ENCODE data around the gene RNF220. TPM values are rescaled to one million over a fixed set of nuclear protein-coding genes. Genes with fewer than 3 reads are reported as not detected.

RNF220 gene
- total RNA-seq, 1 donor from 2014 or later, result 58.4 TPM

- Mint-ChIP-seq H3K36me3 (ENCODE audit: low read depth) (no peaks in the 10 kb centered on the region), H3K27ac (ENCODE audit: unreplicated experiment) (no peak overlapping the region), H3K27me3 (ENCODE audit: low read depth) (peaks cover 3% of the 10 kb centered on the region), H3K4me1 (ENCODE audit: low read depth) (peaks cover 5% of the 10 kb centered on the region), H3K9me3 (ENCODE audit: low read depth) (no peaks in the 10 kb centered on the region), H3K4me3 (ENCODE audit: unreplicated experiment) (no peak overlapping the region)
- DNase-seq (ENCODE audit: low spot score), result no peak
- no peak for TF ChIP-seq CTCF (IDR thresholded peaks at IDR 0.05)
Observed at GRCh38 chr1:44531785-44532566, 126.9 kb downstream of the RNF220 start.

DNA sequence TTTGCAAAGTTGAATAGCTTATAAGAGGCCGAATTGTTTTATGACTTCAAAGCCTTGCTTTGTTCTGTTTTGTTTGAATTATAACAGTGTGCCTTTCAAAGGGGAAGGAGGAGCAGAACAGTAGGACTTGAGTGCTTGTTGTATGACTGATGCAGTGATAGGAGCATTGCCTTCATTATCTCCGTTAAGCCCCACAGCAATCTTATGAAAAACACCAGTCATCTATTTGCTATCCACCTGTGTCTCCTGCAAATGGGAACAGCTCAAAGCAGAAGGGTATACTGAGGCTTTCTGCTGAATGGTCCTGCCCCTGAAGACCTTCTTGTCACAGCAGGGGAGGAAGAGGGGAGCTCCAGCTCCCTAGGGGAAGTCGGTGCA is 127.5 kb downstream of the RNF220 start:
- no peak for TF ChIP-seq CTCF (IDR thresholded peaks at IDR 0.05)
- Mint-ChIP-seq H3K36me3 (ENCODE audit: low read depth) (no peaks in the 10 kb centered on the region), H3K4me3 (ENCODE audit: unreplicated experiment) (no peak overlapping the region), H3K4me1 (ENCODE audit: low read depth) (peaks cover 5% of the 10 kb centered on the region), H3K27me3 (ENCODE audit: low read depth) (peaks cover 5% of the 10 kb centered on the region), H3K9me3 (ENCODE audit: low read depth) (no peaks in the 10 kb centered on the region), H3K27ac (ENCODE audit: unreplicated experiment) (no peak overlapping the region)
- DNase-seq (ENCODE audit: low spot score), result no peak

DNA sequence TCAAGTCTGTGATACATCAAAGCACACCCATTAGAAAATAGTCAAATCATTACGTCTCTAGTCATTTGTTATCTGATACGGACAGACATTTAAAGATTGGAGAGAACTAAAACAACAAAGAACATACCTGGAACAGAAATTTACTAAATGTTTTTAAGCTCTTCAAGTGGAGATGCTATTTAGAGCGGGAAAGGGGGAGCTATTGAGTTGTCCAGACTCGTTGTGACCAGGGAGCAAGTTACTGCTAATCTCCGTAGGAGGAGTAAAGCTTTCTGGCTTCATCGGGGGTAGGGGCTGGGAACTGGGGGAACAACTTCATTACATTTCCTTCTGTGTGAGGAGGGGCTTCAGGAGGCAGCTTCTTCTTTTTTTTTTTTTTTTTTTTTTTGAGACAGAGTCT is 129.7 kb downstream of the RNF220 start:
- TF ChIP-seq CTCF (IDR thresholded peaks at IDR 0.05), result no peak
- peaks cover 7% of the 10 kb centered on the region for H3K27me3 Mint-ChIP-seq (ENCODE audit: low read depth)
- DNase-seq (ENCODE audit: low spot score), result no peak
- peaks cover 5% of the 10 kb centered on the region for H3K4me1 Mint-ChIP-seq (ENCODE audit: low read depth)
- no peak overlapping the region for H3K27ac Mint-ChIP-seq (ENCODE audit: unreplicated experiment)
- no peaks in the 10 kb centered on the region for H3K9me3 Mint-ChIP-seq (ENCODE audit: low read depth)
- no peak overlapping the region for H3K4me3 Mint-ChIP-seq (ENCODE audit: unreplicated experiment)
- no peaks in the 10 kb centered on the region for H3K36me3 Mint-ChIP-seq (ENCODE audit: low read depth)

DNA sequence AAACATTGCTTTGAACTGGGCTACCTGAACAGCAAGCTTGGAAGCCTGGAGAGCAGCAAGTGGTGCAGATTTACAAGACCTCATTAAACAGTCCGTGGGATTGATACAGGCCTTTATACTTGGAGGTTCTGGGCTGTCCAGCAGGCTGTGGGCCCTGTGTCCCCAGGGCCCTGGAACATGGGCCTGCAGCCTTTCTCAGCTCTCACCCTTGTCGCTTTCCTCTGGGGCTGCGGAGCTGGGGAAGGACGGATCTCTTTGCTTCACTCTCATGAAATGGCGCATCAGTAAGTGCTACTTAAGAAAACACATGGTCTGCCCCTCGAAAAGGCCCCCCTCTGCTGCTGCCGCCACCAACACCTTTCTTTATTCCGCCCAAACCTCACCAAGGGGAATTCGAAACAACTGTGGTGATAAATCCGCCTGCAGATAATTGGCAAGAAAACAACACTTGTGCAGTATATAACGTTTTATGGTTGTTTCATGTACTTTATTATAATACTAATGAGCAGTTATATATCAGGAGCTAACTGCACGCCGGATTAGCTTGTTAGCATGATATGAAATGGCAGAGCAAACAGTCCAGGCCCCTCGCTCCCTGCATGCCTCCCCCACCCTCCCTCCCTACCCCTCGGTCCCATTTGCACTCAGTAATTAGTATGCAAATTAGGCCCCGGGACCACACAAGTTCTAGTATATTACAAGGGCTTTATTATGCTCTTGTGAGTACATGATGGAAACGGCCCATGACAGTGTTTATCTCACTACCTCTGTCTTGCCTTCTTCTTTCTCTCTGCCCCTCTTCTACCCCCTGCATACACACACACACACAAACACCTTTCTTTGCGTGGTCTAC is 131.5 kb downstream of the RNF220 start:
- H3K4me1 Mint-ChIP-seq (ENCODE audit: low read depth), result peaks cover 5% of the 10 kb centered on the region
- peaks cover 12% of the 10 kb centered on the region for H3K27me3 Mint-ChIP-seq (ENCODE audit: low read depth)
- H3K36me3 Mint-ChIP-seq (ENCODE audit: low read depth), result no peaks in the 10 kb centered on the region
- DNase-seq (ENCODE audit: low spot score), result no peak
- TF ChIP-seq CTCF (IDR thresholded peaks at IDR 0.05), result no peak
- no peak overlapping the region for H3K27ac Mint-ChIP-seq (ENCODE audit: unreplicated experiment)
- no peaks in the 10 kb centered on the region for H3K9me3 Mint-ChIP-seq (ENCODE audit: low read depth)
- H3K4me3 Mint-ChIP-seq (ENCODE audit: unreplicated experiment), result no peak overlapping the region

- no peak for TF ChIP-seq CTCF (IDR thresholded peaks at IDR 0.05)
- no peaks in the 10 kb centered on the region for H3K9me3 Mint-ChIP-seq (ENCODE audit: low read depth)
- H3K4me3 Mint-ChIP-seq (ENCODE audit: unreplicated experiment), result no peak overlapping the region
- H3K27me3 Mint-ChIP-seq (ENCODE audit: low read depth), result peaks cover 11% of the 10 kb centered on the region
- H3K27ac Mint-ChIP-seq (ENCODE audit: unreplicated experiment), result no peak overlapping the region
- no peaks in the 10 kb centered on the region for H3K4me1 Mint-ChIP-seq (ENCODE audit: low read depth)
- H3K36me3 Mint-ChIP-seq (ENCODE audit: low read depth), result no peaks in the 10 kb centered on the region
- DNase-seq (ENCODE audit: low spot score), result no peak
Observed at GRCh38 chr1:44537538-44537937, 132.5 kb downstream of the RNF220 start.

Data from chondrocyte (in vitro differentiated cells).